Stimulated activated CD8-positive, alpha-beta memory T cell treated with anti-CD3 and anti-CD28 coated beads, Interleukin-12 subunit alpha, Interleukin-12 subunit beta, amount 100 ng/mL, for 1 hour (primary cell): ENCODE results near the gene VEGFC.

ENCODE experiments used
- DNase-seq: peaks from one replicate; pipeline ENCODE4 v3.0.0-alpha.2; 2020; ENCODE audit warnings: low read depth

VEGFC gene

GRCh38 chr4:176792326-176793059 is at the start of gene VEGFC:
TSS of gene VEGFC (minus strand) at chr4:176792922. CDS start at chr4:176792311, 611 bp downstream.
- no peak for DNase-seq

GRCh38 chr4:176841711-176842112 is 49.0 kb upstream of the VEGFC start:
- no peak for DNase-seq

GRCh38 chr4:176840166-176840565 is 47.4 kb upstream of the VEGFC start:
- DNase-seq = no peak

GRCh38 chr4:176839656-176840055 is 46.9 kb upstream of the VEGFC start:
- DNase-seq = no peak

- no peak for DNase-seq
These were observed 46.1 kb upstream of the VEGFC start for GRCh38 chr4:176838601-176839433.

GRCh38 chr4:176837169-176837895 is 44.6 kb upstream of the VEGFC start:
- no peak for DNase-seq

GRCh38 chr4:176834531-176834930 is 41.8 kb upstream of the VEGFC start:
- DNase-seq = no peak

- no peak for DNase-seq
These were observed 40.9 kb upstream of the VEGFC start for GRCh38 chr4:176833400-176834175.

GRCh38 chr4:176830971-176831370 is 38.2 kb upstream of the VEGFC start:
- DNase-seq = no peak

- DNase-seq = no peak
These were observed 32.9 kb upstream of the VEGFC start for GRCh38 chr4:176825586-176825985.

- no peak for DNase-seq
These were observed 32.1 kb upstream of the VEGFC start for GRCh38 chr4:176824645-176825366.

GRCh38 chr4:176818531-176818930 is 25.8 kb upstream of the VEGFC start:
- DNase-seq = no peak

- DNase-seq = no peak
These were observed 24.5 kb upstream of the VEGFC start for GRCh38 chr4:176817204-176817603.

GRCh38 chr4:176814770-176815169 is 22.0 kb upstream of the VEGFC start:
- no peak for DNase-seq

- no peak for DNase-seq
These were observed 17.9 kb upstream of the VEGFC start for GRCh38 chr4:176810481-176811249.

GRCh38 chr4:176806778-176807375 is 14.2 kb upstream of the VEGFC start:
- no peak for DNase-seq

GRCh38 chr4:176805155-176805554 is 12.4 kb upstream of the VEGFC start:
- DNase-seq = no peak

GRCh38 chr4:176800891-176801534 is 8.3 kb upstream of the VEGFC start:
- no peak for DNase-seq

- DNase-seq = no peak
These were observed 6.9 kb upstream of the VEGFC start for GRCh38 chr4:176799653-176800052.
